Neural progenitor cell (in vitro differentiated cells): ENCODE results near the gene LRP2BP. TPM values are rescaled to one million over a fixed set of nuclear protein-coding genes. Genes with fewer than 3 reads are reported as not detected.

Experiments
- DNase-seq: peaks from one replicate; pipeline ENCODE4 v3.0.0-alpha.2; 2016; ENCODE audit warnings: low spot score
- H2AFZ ChIP-seq: fragments of 200-600 bp; sonication (generic); replicated peaks from 2 replicates; pipeline ENCODE4 v1.6.1; 2016; ENCODE audit warnings: antibody characterized with exemption
- H3F3A ChIP-seq: fragments of 200-600 bp; sonication (generic); 2 replicates; pipeline ENCODE4 v1.6.1; 2016; ENCODE audit warnings: antibody characterized with exemption, low read depth
- H3K27ac ChIP-seq: fragments of 200-600 bp; sonication (generic); 2 replicates; pipeline ENCODE4 v1.5.1; 2016; ENCODE audit warnings: mild to moderate bottlenecking
- H3K27me3 ChIP-seq: fragments of 200-600 bp; sonication (generic); 2 replicates; pipeline ENCODE4 v1.6.1; 2016; ENCODE audit warnings: mild to moderate bottlenecking, moderate library complexity
- H3K36me3 ChIP-seq: fragments of 200-600 bp; sonication (generic); 2 replicates; pipeline ENCODE4 v1.5.1; 2016
- H3K4me1 ChIP-seq: fragments of 200-600 bp; sonication (generic); 2 replicates; pipeline ENCODE4 v1.6.1; 2016; ENCODE audit warnings: mixed run types
- H3K4me2 ChIP-seq: fragments of 200-600 bp; sonication (generic); 2 replicates; pipeline ENCODE4 v1.6.1; 2016
- H3K4me3 ChIP-seq: fragments of 200-600 bp; sonication (generic); 2 replicates; pipeline ENCODE4 v1.5.1; 2016
- H3K79me2 ChIP-seq: fragments of 200-600 bp; sonication (generic); 2 replicates; pipeline ENCODE4 v1.6.1; 2016; ENCODE audit warnings: low read depth
- H3K9ac ChIP-seq: fragments of 200-600 bp; sonication (generic); 2 replicates; pipeline ENCODE4 v1.6.1; 2016
- H3K9me3 ChIP-seq: fragments of 200-600 bp; sonication (generic); 2 replicates; pipeline ENCODE4 v1.5.1; 2016; ENCODE audit warnings: low read depth
- H4K20me1 ChIP-seq: fragments of 200-600 bp; sonication (generic); 2 replicates; pipeline ENCODE4 v1.6.1; 2016; ENCODE audit warnings: low read depth
- H3K27ac Mint-ChIP-seq: 3 replicates; pipeline ENCODE4 v1.8.0; 2021; ENCODE audit warnings: mixed read lengths
- H3K27me3 Mint-ChIP-seq: 2 replicates; pipeline ENCODE4 v1.8.0; 2022; ENCODE audit warnings: low read depth, mild to moderate bottlenecking, inconsistent platforms, moderate library complexity, mixed read lengths; ENCODE audit not compliant: insufficient read depth
- H3K36me3 Mint-ChIP-seq: 3 replicates; pipeline ENCODE4 v1.8.0; 2021; ENCODE audit warnings: mixed read lengths
- H3K4me1 Mint-ChIP-seq: 3 replicates; pipeline ENCODE4 v1.8.0; 2021; ENCODE audit warnings: mixed read lengths
- H3K4me3 Mint-ChIP-seq: 3 replicates; pipeline ENCODE4 v1.8.0; 2021; ENCODE audit warnings: mild to moderate bottlenecking, moderate library complexity, mixed read lengths
- H3K9me3 Mint-ChIP-seq: 3 replicates; pipeline ENCODE4 v1.8.0; 2020; ENCODE audit warnings: mixed read lengths
- CTCF ChIP-seq: fragments of 200-600 bp; sonication (generic); IDR thresholded peaks from 2 replicates; pipeline ENCODE4 v1.5.1; 2017; ENCODE audit warnings: antibody characterized with exemption, mild to moderate bottlenecking
- EZH2 ChIP-seq: fragments of 200-600 bp; sonication (generic); IDR thresholded peaks from 2 replicates; pipeline ENCODE4 v1.6.1; 2017; ENCODE audit warnings: antibody characterized with exemption, mild to moderate bottlenecking, moderate library complexity
- EZH2phosphoT487 ChIP-seq: fragments of 200-600 bp; sonication (generic); IDR thresholded peaks from 2 replicates; pipeline ENCODE4 v1.6.1; 2017; ENCODE audit warnings: antibody characterized with exemption
- total RNA-seq: library from RNA; depleted of rRNA; stranded (reverse); fragments of >200 nt; gene quantifications from 2 replicates; pipeline ENCODE4 v1.2.3, GENCODE V29; 2015; ENCODE audit warnings: low replicate concordance

LRP2BP gene
- total RNA-seq, 1 donor from 2014 or later, result 0.69 TPM

GRCh38 chr4:185361872-185362271, 33.9 kb downstream of the LRP2BP start:
- H3K27me3 Mint-ChIP-seq, result no peaks in the 10 kb centered on the region

GRCh38 chr4:185359767-185360446, 35.8 kb downstream of the LRP2BP start:
- Histone ChIP-seq H3K4me2 (no peak overlapping the region), H3K27me3 (no peaks in the 10 kb centered on the region), H2AFZ (no peak overlapping the region), H3K79me2 (no peaks in the 10 kb centered on the region), H3K9ac (no peak overlapping the region), H3K4me1 (no peaks in the 10 kb centered on the region), H3F3A (no peaks in the 10 kb centered on the region), H4K20me1 (no peaks in the 10 kb centered on the region), H3K27ac (no peak overlapping the region), H3K4me3 (no peak overlapping the region), H3K9me3 (no peaks in the 10 kb centered on the region), H3K36me3 (no peaks in the 10 kb centered on the region)
- no peak for DNase-seq
- Mint-ChIP-seq H3K36me3 (peaks cover 14% of the 10 kb centered on the region), H3K9me3 (no peaks in the 10 kb centered on the region), H3K27ac (no peak overlapping the region), H3K4me1 (peaks cover 8% of the 10 kb centered on the region), H3K27me3 (peaks cover 2% of the 10 kb centered on the region), H3K4me3 (no peak overlapping the region)
- TF ChIP-seq CTCF (no peak), EZH2phosphoT487 (no peak), EZH2 (no peak)

More at GRCh38 chr4:185361872-185362271, 33.9 kb downstream of the LRP2BP start:
- H4K20me1 ChIP-seq, result no peaks in the 10 kb centered on the region
- no peaks in the 10 kb centered on the region for H3F3A ChIP-seq
- H3K27me3 ChIP-seq, result no peaks in the 10 kb centered on the region
- no peaks in the 10 kb centered on the region for H3K4me1 ChIP-seq
- H3K4me3 ChIP-seq, result no peak overlapping the region
- H3K27ac ChIP-seq, result no peak overlapping the region
- no peaks in the 10 kb centered on the region for H3K9me3 ChIP-seq
- no peak overlapping the region for H2AFZ ChIP-seq
- no peak overlapping the region for H3K4me2 ChIP-seq
- Mint-ChIP-seq H3K4me1 (peaks cover 8% of the 10 kb centered on the region), H3K9me3 (no peaks in the 10 kb centered on the region), H3K27ac (no peak overlapping the region), H3K36me3 (peaks cover 16% of the 10 kb centered on the region), H3K4me3 (no peak overlapping the region)
- DNase-seq, result no peak
- H3K79me2 ChIP-seq, result no peaks in the 10 kb centered on the region
- H3K9ac ChIP-seq, result no peak overlapping the region
- TF ChIP-seq EZH2phosphoT487, result no peak
- TF ChIP-seq EZH2, result no peak
- no peak for TF ChIP-seq CTCF
- no peaks in the 10 kb centered on the region for H3K36me3 ChIP-seq

- H3K27ac Mint-ChIP-seq, result no peak overlapping the region
- Histone ChIP-seq H3K4me3 (no peak overlapping the region), H4K20me1 (no peaks in the 10 kb centered on the region), H3K4me1 (no peaks in the 10 kb centered on the region), H3F3A (no peaks in the 10 kb centered on the region), H3K9ac (no peak overlapping the region), H3K4me2 (no peak overlapping the region), H3K27ac (no peak overlapping the region), H2AFZ (no peak overlapping the region), H3K36me3 (no peaks in the 10 kb centered on the region), H3K79me2 (no peaks in the 10 kb centered on the region), H3K27me3 (no peaks in the 10 kb centered on the region), H3K9me3 (no peaks in the 10 kb centered on the region)
- H3K9me3 Mint-ChIP-seq, result no peaks in the 10 kb centered on the region
- H3K27me3 Mint-ChIP-seq, result peaks cover 2% of the 10 kb centered on the region
- H3K4me3 Mint-ChIP-seq, result no peak overlapping the region
- TF ChIP-seq EZH2, result no peak
- no peak for TF ChIP-seq EZH2phosphoT487
- TF ChIP-seq CTCF, result no peak
- H3K36me3 Mint-ChIP-seq, result peaks cover 21% of the 10 kb centered on the region
- no peak for DNase-seq
- peaks cover 8% of the 10 kb centered on the region for H3K4me1 Mint-ChIP-seq
Observed at GRCh38 chr4:185358959-185359358, 36.8 kb downstream of the LRP2BP start.
